Measurements from ENCODE around the gene ERMAP.

DNA sequence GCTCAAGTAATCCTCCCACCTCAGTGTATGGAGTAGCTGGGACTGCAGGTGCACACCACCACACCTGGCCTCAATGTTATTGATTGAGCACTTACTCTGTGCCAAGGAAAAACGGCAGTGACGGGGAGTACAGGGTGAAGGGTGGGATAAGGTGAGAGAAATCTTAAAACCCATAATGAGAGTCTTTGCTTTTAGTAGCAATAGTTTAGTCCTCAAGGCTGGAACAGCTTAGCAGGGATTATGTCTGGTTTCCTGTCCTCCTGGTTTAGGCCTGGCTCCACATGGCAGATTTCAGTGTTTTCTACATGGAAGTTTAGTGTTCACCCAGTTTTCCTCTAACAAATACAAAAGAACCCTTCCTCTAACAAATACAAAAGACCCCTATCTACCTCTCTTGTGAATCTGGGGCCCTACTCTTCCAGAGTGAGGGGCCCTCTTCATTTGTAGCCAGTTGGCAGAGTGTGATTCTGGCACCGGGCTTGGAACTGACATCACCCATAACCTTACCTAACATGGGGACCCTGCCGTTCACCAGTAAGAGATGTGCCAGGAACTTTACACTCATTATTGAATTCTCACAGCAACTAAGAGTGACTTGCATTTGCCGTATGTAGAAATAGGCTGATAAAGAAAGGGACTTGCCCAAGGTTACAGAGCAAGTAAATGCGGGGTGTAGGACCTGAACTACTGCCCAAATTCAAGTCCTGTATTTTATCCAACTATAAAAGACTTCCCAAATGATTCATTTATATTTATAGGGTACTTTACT, 36.4 kb downstream of the ERMAP start:
- no peak for TF ChIP-seq CREB1 (CRISPR knock-in tag; IDR thresholded peaks at IDR 0.05; ENCODE audit: low read depth)
- TF ChIP-seq, protein P1, sequence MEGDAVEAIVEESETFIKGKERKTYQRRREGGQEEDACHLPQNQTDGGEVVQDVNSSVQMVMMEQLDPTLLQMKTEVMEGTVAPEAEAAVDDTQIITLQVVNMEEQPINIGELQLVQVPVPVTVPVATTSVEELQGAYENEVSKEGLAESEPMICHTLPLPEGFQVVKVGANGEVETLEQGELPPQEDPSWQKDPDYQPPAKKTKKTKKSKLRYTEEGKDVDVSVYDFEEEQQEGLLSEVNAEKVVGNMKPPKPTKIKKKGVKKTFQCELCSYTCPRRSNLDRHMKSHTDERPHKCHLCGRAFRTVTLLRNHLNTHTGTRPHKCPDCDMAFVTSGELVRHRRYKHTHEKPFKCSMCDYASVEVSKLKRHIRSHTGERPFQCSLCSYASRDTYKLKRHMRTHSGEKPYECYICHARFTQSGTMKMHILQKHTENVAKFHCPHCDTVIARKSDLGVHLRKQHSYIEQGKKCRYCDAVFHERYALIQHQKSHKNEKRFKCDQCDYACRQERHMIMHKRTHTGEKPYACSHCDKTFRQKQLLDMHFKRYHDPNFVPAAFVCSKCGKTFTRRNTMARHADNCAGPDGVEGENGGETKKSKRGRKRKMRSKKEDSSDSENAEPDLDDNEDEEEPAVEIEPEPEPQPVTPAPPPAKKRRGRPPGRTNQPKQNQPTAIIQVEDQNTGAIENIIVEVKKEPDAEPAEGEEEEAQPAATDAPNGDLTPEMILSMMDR (conservative IDR thresholded peaks at IDR 0.05; ENCODE audit: low read depth in 2 of 2), result no peak
- TF ChIP-seq ZNF331 (CRISPR knock-in tag; IDR thresholded peaks at IDR 0.05; ENCODE audit: low read depth), result no peak
- TF ChIP-seq POLR2AphosphoS5 (IDR thresholded peaks at IDR 0.05; ENCODE audit: low read depth), result no peak
- TF ChIP-seq EZH2phosphoT487 (IDR thresholded peaks at IDR 0.05; ENCODE audit: unreplicated experiment), result no peak
- TF ChIP-seq JUNB (IDR thresholded peaks at IDR 0.05; ENCODE audit: unreplicated experiment), result no peak
- no peak for TF ChIP-seq EZH2 (IDR thresholded peaks at IDR 0.05; ENCODE audit: low read depth, unreplicated experiment)
- TF ChIP-seq, protein P2, sequence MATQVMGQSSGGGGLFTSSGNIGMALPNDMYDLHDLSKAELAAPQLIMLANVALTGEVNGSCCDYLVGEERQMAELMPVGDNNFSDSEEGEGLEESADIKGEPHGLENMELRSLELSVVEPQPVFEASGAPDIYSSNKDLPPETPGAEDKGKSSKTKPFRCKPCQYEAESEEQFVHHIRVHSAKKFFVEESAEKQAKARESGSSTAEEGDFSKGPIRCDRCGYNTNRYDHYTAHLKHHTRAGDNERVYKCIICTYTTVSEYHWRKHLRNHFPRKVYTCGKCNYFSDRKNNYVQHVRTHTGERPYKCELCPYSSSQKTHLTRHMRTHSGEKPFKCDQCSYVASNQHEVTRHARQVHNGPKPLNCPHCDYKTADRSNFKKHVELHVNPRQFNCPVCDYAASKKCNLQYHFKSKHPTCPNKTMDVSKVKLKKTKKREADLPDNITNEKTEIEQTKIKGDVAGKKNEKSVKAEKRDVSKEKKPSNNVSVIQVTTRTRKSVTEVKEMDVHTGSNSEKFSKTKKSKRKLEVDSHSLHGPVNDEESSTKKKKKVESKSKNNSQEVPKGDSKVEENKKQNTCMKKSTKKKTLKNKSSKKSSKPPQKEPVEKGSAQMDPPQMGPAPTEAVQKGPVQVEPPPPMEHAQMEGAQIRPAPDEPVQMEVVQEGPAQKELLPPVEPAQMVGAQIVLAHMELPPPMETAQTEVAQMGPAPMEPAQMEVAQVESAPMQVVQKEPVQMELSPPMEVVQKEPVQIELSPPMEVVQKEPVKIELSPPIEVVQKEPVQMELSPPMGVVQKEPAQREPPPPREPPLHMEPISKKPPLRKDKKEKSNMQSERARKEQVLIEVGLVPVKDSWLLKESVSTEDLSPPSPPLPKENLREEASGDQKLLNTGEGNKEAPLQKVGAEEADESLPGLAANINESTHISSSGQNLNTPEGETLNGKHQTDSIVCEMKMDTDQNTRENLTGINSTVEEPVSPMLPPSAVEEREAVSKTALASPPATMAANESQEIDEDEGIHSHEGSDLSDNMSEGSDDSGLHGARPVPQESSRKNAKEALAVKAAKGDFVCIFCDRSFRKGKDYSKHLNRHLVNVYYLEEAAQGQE (IDR thresholded peaks at IDR 0.05; ENCODE audit: unreplicated experiment), result no peak
- TF ChIP-seq NANOG (IDR thresholded peaks at IDR 0.05; ENCODE audit: borderline replicate concordance), result no peak
- no peak for TF ChIP-seq STAT1 (IDR thresholded peaks at IDR 0.05; ENCODE audit: unreplicated experiment)
- TF ChIP-seq, protein P3, sequence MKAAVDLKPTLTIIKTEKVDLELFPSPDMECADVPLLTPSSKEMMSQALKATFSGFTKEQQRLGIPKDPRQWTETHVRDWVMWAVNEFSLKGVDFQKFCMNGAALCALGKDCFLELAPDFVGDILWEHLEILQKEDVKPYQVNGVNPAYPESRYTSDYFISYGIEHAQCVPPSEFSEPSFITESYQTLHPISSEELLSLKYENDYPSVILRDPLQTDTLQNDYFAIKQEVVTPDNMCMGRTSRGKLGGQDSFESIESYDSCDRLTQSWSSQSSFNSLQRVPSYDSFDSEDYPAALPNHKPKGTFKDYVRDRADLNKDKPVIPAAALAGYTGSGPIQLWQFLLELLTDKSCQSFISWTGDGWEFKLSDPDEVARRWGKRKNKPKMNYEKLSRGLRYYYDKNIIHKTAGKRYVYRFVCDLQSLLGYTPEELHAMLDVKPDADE (IDR thresholded peaks at IDR 0.05), result no peak
- TF ChIP-seq, protein P4, sequence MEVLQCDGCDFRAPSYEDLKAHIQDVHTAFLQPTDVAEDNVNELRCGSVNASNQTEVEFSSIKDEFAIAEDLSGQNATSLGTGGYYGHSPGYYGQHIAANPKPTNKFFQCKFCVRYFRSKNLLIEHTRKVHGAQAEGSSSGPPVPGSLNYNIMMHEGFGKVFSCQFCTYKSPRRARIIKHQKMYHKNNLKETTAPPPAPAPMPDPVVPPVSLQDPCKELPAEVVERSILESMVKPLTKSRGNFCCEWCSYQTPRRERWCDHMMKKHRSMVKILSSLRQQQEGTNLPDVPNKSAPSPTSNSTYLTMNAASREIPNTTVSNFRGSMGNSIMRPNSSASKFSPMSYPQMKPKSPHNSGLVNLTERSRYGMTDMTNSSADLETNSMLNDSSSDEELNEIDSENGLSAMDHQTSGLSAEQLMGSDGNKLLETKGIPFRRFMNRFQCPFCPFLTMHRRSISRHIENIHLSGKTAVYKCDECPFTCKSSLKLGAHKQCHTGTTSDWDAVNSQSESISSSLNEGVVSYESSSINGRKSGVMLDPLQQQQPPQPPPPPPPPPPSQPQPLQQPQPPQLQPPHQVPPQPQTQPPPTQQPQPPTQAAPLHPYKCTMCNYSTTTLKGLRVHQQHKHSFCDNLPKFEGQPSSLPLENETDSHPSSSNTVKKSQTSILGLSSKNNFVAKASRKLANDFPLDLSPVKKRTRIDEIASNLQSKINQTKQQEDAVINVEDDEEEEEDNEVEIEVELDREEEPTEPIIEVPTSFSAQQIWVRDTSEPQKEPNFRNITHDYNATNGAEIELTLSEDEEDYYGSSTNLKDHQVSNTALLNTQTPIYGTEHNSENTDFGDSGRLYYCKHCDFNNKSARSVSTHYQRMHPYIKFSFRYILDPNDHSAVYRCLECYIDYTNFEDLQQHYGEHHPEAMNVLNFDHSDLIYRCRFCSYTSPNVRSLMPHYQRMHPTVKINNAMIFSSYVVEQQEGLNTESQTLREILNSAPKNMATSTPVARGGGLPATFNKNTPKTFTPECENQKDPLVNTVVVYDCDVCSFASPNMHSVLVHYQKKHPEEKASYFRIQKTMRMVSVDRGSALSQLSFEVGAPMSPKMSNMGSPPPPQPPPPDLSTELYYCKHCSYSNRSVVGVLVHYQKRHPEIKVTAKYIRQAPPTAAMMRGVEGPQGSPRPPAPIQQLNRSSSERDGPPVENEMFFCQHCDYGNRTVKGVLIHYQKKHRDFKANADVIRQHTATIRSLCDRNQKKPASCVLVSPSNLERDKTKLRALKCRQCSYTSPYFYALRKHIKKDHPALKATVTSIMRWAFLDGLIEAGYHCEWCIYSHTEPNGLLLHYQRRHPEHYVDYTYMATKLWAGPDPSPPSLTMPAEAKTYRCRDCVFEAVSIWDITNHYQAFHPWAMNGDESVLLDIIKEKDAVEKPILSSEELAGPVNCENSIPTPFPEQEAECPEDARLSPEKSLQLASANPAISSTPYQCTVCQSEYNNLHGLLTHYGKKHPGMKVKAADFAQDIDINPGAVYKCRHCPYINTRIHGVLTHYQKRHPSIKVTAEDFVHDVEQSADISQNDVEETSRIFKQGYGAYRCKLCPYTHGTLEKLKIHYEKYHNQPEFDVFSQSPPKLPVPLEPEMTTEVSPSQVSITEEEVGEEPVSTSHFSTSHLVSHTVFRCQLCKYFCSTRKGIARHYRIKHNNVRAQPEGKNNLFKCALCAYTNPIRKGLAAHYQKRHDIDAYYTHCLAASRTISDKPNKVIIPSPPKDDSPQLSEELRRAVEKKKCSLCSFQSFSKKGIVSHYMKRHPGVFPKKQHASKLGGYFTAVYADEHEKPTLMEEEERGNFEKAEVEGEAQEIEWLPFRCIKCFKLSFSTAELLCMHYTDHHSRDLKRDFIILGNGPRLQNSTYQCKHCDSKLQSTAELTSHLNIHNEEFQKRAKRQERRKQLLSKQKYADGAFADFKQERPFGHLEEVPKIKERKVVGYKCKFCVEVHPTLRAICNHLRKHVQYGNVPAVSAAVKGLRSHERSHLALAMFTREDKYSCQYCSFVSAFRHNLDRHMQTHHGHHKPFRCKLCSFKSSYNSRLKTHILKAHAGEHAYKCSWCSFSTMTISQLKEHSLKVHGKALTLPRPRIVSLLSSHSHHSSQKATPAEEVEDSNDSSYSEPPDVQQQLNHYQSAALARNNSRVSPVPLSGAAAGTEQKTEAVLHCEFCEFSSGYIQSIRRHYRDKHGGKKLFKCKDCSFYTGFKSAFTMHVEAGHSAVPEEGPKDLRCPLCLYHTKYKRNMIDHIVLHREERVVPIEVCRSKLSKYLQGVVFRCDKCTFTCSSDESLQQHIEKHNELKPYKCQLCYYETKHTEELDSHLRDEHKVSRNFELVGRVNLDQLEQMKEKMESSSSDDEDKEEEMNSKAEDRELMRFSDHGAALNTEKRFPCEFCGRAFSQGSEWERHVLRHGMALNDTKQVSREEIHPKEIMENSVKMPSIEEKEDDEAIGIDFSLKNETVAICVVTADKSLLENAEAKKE (CRISPR knock-in tag; IDR thresholded peaks at IDR 0.05), result no peak

All from GM23338 (cell line).